MV-4-11 (cell line): ENCODE data around the gene DDHD1.
A peak's percentile ranks its signal among the peaks of the same experiment; 100 is the strongest.
"Not testable (repeated sequence)": the region's sequence is repeated elsewhere in the genome, so short reads cannot be mapped to it uniquely, and the experiment has no call there.

Source experiments
- DNase-seq: peaks from one replicate; lab custom pipeline; 2025; lab: John Stamatoyannopoulos, UW

DDHD1 gene

DNA sequence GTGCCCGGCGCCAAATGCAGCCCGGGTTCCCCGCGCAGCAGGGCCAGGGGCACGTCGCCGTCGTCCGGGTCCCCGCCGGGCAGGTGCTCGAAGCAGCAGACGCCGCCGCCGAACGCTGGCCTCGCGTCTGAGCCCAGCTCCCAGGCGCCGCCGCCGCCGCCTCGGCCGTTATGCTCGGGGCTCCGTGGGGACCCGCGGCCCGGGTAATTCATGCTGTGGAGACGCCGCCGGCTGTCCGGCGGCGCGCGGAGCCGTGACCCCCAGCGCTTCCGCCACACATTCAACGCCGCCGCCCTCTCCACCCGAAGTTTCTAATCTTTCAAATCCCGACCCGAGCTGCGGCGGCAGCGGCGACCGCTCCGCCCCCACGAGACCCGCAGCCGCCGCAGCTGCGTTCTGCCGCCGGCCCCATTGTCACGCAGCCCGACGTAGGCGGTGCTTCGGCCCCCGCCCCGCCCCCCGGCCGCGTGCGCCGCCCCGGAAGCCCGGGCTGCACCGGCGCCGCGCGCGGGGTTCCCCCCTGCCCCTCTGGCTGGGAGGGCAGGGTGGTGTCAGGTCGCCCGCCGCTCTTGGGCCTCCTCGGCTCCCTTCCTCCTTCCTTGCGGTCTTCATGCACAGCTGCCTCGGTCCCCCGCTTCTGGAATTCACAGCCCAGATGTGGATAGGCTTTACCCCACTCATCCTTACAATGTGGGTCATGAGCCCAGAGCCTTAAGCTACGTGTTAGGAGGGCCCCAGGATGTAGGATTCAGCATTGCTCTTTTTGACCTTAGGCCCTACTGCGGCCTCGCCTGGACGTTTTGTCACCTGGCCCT is at the start of gene DDHD1:
TSS of gene DDHD1 (minus strand) at position 437 of the 815 bp plus-strand sequence. CDS start at position 212, 225 bp downstream.
- peak; percentile 73 for DNase-seq

DNA sequence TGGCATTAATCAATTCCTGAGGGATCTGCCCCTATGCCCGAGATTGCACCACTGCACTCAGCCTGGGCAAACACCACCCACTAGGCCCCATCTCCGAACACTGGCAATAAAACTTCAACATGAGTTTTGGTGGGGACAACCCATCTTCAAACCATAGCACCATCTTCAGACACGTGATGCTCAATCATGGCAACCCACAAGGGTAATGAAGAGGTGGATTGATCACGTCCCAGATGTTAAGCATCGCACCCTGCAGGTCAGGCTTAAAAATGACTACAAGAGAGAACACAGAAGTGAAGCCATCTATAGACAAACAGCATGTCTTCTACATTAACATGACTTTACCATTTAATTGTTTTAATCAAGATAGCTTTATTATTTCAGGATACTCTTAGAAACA is 42.8 kb upstream of the DDHD1 start:
- DNase-seq: no peak

DNA sequence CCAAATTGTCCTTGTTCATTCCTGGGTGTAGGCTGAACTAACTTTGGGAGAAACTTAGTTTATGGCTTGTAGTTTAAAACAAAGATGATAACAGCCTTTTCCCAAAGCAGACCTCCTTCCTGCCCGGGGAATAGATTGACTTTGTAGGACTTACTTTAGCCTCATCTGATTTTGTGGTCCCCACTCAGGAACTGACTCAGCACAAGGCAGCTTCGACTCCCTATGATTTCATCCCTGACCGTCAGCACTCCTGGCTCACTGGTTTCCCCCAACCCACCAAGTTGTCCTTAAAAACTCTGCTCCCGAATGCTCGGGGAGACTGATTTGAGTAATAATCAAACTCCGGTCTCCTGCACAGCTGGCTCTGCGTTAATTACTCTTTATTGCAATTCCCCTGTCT is 40.1 kb upstream of the DDHD1 start:
- no peak for DNase-seq

DNA sequence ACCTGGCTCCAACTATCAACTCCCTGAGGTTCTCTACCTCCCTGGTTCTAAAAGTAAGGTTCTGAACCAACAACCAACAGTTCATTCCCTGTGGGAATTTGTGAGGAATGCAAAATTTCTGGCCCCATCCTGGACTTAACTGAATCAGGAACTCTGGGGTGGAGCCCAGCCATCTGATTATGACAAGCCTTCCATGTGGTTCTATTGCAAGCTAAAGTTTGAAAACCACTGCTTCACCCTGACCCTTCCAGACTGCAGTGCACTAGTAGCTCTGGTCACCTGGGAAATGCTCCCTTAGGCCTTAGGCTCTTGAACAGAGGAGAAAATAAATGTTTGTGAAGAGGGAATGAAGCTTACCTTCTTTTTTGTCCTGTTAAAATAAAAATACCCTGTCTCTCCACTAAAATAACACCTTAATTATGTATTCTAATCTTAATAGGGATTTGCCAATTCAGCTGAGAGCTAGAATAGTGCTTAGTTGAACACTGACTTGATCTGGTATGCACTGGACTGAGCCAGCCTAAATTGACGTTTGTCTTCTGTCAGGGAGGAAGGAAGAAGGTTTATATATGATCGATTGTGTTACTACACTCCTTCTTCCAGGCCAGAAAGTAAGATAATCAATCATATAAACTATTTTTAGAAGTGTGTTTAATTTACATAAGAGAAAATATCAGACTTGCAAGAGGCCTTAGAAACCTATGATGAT is 39.1 kb upstream of the DDHD1 start:
- no peak for DNase-seq

DNA sequence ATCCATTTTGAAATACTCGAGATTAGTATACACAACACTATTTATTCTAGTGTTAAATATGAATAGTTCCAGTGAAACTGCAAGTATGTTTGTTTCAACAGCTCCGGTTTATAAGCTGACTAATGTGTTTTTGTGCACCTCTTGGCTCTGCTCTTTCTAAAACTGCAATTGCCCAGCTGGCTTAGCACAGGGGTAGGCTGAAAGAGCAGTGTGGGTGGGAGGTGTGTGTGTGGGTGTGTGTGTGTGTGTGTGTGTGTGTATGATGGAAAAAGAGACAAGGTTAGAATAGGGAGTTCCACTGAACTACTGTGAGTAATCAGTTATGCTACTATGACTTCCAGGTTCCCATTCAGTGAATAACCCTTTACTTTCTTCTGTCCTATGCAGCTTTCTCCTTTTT is 37.8 kb upstream of the DDHD1 start:
- no peak for DNase-seq

DNA sequence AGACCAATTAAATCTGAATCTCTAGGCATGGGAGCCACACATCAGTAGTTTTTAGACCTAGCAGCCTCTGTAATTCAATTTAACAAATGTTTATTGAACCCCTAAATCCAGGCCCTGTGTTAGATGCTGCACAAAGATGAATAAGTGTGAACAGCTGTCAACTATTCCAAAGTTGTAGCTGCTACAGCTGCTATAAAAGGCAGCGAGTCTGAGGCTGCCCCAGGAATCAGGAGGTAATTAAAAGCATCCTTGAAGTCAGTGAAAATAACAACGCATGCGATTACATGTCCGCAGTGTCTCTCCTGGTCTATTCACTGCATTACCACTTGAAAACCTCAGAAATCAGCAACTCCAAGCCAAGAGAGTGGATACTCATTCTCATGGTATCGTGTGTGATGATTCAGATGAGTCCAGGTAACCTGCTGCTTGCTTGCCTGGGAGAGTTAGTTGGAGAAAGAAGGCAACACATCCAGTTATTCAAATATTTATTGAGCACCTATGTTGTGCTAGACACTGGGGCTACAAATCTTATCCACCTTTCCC is 34.9 kb upstream of the DDHD1 start:
- no peak for DNase-seq

DNA sequence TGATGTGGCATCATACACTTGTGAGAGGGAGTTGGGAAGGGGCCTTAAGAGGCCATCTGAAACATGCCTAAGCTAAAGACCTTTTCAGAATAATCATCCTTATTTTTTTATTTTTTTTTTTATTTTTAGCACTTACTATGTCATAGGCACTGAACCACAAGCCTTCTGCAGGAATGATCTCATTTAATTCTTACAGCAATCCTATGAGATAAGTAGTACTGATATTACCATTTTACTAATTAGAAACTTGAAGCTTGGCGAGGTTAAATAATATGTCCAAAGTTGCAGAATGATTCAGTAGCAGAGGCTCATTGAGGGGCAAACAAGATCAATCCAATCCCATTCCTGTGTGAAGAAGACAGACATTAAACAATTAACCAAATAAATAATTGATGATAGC is 33.4 kb upstream of the DDHD1 start:
- DNase-seq: no peak

DNA sequence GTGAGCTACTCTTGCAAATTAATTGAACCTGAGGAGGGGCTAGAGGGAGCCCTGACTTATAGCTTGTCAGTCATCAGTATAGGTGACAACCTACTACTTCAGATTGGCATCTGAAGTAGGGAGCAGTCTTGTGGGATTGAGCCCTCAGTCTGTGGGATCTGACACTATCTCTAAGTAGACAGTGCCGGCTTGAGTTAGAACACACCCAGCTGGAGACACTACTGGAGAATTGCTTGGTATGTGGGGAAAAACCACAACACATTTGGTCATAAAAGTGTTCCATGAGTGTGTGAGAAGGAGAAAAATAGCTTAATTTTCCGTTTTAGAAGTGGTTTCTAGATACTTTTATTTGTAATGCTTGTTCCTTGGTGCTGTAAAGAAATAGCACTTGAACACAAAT is 30.5 kb upstream of the DDHD1 start:
- DNase-seq: no peak

DNA sequence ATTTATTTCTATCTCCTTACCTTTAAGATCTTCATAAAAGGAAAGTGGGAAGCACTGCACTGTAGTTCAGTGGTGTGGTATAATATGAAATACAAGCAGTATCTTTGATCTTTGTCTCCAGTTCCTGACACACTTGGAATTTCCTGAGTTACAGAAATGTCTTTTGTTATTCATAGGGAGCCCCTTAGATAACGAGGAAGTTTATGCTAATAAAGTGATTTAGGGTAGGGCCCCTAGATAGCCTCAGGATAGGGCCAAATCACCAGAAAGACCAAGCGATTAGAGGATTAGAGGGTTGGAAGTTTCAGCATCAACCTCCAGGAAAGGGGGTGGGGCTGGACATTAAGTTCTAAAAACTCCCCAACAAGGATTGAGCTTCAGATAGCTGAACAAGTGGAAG is 29.9 kb upstream of the DDHD1 start:
- DNase-seq: no peak

DNA sequence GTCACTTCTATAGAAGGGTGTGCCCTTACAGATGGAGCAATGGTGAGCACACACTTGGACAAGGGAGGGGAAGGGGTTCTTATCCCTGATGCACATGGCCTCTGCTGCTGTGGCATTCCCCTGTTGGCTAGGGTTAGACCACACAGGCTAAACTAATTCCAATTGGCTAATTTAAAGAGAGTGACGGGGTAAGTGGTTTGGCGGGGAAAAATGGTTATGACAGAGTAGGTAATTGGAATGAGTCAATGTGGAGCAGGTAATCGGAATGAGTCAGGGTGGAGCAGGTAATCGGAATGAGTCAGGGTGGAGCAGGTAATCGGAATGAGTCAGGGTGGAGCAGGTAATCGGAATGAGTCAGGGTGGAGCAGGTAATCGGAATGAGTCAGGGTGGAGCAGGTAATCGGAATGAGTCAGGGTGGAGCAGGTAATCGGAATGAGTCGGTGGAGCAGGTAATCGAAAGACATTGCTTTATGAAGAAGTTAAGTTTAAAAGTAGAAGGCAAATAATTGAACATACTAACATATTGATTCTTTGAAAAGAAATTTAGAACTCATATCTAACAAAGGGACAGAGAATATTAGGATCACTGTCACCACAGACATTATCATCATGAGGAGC is 28.4 kb upstream of the DDHD1 start:
- DNase-seq: not testable (repeated sequence)

DNA sequence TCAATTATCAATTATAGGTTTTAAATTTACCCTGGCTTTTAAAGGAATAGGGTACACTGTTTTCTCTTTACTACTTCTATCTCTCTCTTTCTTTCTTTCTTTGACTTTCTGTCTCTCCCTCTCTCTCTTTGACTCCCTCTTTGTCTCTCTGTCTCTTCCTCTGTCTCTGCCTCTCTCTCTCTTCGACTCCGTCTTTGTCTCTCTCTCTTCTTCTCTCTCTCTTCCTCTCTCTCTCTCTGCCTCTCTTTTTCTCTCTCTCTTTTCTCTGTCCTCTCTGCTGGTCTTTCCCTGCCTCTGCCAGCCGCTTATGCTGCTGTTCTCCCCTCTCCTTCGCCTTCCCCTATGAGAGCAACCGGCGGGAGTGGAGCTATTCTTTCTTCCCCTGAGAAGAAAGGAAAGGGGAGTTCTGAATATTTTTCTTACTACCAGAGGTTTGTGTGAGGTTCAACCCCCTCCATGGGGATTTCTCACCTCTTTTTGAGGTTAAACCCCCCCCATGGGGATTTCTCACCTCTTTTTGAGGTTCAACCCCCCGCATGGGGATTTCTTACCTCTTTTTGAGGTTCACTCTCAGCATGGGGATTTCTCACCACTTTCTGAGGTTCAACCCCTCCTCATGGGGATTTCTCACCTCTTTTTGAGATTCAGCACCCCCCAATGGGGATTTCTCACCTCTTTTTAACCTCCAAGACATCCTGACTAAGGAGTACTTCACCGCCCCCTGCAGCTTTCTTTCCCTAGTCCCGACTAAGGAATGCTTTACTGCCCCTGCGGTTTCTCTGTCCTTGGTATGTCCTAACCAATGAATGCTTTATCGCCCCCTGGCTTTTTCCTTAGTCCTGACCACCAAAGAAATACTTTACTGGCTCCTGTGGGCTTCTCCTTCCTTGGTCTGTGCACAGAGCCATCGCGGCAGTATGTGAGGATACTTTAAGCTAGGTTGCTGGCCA is 27.4 kb upstream of the DDHD1 start:
- no peak for DNase-seq

DNA sequence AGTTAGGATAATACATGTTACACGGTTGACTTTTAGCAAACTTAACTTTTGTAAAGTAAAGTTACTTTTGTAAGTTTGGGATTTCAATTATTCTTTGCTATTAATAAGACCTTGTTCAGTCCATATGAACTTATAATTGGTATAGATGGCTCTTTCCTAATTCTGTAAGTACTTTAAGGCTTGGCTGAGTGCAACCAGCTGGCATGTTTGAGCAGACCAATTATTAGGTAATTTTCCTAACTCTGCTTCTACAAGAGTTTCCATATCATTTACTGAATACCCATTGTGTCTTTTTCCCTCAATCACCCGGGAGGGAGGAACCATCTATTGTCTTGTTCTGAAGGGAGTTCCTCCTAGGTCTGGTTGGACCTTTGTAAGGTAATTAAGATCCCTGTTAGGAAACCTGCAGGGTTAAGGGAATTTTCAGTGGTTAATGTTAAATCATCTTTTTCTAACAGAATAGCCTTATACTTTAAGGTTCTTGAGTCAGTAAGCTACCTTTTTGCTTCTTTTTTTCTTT is 26.4 kb upstream of the DDHD1 start:
- DNase-seq: not testable (repeated sequence)

DNA sequence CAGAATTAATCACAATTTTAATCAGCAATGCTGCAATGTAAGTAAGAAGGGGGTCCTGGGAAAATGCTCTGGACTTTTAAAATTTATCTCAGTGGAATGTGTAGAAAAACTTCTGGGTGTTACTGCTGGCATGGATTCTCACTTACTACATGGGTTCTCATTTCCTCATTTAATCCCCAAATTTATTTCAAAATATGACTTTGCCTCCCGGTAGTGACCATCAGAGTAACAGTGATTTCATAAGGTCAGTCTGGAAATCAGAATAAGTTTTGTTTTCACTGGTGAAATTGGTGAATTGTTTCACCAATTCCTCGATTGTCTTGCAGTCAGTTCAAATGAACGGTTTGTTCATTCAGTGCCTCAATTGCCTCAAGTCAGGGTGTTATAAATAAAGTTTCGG is 22.3 kb upstream of the DDHD1 start:
- no peak for DNase-seq

DNA sequence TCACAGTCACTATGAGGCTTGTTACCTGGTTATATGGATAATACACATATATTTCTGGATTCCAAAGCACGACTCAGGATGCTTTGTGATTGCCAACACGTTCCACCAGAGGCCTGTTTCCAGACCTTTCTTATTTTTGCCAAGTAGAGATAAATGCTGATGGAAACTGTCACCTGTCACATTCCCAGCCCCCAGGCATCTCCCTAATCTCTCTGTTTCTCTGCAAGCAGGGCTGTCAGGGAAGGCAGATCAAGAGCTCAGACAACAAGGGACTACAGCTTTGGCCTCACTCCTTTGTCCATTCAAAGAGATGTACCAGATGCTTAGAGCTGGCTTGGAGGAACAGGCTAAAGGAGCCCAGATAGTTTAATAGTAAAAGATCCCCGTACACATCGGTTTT is 21.8 kb upstream of the DDHD1 start:
- no peak for DNase-seq

DNA sequence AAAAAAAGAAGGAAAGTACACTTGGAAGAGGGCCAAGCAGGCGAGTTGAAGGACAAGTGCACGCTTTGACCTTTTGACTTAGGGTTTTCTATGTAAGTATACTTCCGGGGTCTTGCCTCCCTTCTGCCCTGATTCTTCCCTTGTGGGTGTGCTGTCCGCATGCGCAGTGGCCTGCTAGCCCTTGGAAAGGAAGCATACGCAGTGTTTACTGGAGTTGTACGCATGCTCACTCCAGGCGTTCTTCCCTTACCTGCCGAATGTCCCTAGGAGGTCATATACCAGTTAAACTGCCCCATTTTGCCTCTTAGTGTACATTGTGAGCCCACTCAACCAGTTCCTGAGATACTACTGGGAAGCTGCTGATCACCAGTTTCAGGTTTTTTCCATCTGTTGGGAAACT is 15.7 kb upstream of the DDHD1 start:
- DNase-seq: no peak

DNA sequence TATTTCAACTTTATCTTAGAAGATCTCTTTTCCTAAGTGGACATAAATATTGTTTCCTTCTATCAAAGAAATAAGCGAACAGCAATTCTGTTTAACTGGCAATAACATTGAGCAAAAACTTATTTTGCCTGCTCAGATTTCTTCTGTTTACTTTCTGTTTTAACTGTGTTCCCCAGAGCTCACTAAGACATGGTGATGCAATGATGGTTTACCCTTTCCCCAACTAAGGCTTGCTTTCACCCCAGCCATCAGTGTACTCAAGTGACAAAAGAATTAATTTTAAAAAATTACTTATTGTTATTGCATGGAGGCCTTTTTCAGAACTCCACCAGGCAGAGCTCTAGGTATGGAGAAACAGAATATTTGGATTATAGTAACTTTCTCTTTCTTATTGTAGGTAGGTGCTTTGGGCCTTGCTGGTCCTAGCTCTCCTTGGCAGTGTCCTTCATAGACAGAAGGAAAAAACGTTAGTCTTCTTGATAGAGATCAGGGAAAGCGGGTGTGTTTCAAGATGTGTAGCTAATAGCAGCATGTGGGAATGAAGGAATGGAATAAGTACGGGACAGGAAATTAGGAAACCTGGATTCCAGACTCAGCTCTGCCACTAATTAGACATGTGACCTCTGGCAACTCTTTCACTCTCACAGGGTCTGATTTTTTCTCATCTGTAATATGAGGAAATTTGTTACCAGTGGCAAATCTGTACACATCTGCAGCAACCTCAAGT is 14.6 kb upstream of the DDHD1 start:
- DNase-seq: peak; percentile 3

DNA sequence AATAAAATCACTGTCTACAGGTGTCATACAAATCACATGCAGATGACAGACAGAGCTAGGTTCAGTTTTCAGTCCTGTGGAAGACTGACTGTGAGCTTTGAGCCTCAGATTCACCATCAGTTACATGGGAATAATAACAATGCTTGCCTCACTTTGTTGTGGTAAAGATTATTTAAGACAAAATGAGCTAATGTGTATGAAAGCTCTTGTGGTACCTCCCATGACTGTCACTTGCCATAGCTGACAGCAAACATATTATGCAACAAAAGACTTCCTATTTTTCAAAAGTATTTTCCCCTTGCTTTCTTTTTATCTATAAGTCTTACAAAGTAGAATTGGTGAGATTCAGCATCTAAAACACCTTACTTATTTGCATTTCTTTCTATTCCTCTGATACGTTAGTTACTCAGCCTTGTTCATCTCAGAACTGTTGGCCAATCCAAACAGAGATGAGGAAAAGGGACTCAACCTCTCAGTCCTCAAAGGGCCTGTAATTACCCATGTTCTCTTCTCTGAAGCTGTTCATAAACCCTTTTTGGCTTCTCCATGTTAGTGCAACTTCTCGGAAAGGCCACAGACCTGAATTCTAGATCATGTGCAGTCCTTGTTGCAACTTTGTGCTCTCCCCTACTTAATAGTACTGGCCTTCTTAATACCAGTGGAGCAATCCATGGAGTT is 8.8 kb upstream of the DDHD1 start:
- DNase-seq: peak; percentile 77

DNA sequence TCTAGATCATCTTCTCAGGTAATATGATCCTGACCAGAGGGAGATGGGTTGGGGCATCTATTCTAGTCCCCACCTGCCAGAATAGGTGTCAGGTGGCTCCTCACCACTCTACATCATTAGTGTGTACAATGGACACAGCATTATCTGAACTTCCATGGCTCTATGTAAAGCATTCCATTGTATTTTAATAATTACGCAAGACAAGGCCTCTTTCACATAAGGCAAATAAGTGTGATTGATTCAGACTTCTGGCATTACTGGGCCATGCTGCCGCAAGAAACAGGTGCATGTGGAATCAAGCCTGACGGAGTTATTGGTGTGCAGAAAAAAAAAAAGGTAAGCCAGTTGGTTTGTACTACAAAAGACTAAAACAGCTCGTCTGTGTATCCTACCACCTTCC is 3.1 kb upstream of the DDHD1 start:
- no peak for DNase-seq

DNA sequence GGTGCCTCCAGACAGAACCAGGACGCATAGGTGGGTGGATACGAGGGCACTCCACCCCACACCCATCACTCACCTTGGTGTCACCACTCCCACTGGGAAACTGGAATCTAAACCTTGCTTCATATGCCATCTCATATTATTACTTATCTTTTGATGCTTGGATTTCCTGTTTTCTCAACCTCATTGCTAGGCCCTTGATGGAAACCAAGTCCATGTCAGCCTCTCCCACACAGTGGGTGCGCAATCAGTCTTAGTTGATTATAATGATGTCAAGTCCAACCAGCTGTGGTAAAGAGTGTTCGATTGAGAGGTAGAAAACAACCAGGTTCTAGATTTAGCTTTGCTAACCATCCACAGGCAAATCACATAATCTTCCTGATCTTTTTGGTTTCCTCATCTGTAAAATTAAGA is 584 bp upstream of the DDHD1 start:
- DNase-seq: no peak
